Skin epidermis (tissue), 12 donors: Measurements from ENCODE around the gene NKX2-2.
A peak's percentile ranks its signal among the peaks of the same experiment; 100 is the strongest.

Experiments
- H3K27ac ChIP-seq, 21 experiments: fragments of 200-600 bp; sonication (generic) in 11 of 21; one replicate each; pipeline ENCODE4 v1.5.0; 2020; ENCODE audit warnings: mild to moderate bottlenecking in 3 of 21, inconsistent platforms in 2 of 21, moderate library complexity in 2 of 21
- H3K4me3 ChIP-seq, 7 experiments: fragments of 200-600 bp; sonication (generic) in 2 of 7; one replicate each; pipeline ENCODE4 v1.5.0; 2020; ENCODE audit warnings: inconsistent platforms in 2 of 7, mild to moderate bottlenecking in 2 of 7, moderate library complexity in 1 of 7

NKX2-2 gene

DNA sequence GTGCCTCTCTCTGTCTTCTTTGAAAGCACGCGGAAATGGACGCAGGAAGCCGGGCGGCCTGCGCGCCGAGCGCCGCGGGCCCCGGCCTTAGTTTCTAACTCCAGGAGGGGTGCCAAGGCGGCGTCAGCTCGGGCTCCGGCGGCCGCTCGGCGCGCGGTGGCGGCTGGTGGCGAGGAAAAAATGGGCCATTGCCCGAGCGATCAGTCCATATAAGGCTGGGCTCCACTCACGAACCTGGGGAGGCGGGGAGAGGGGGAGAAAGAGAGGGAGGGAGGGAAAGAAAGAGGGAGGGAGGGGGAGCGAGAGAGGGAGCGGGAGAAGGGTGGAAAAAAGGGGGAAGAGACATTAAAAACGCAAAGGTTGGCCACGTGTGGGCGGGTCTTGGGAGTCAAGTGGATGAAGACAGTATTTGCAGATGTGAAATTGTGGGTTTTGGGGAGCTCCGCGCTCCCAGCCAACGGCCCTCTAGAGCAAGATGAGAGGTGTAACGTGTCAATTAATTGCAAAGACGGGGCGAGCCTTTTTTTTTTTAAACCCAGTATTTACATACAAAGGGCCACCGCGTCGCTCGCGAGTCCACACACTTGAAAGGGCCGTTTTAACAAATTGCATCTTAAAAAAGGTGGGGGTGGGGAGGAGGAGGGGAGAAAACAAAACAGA lies at the start of gene NKX2-2:
TSS of gene NKX2-2 (minus strand) at position 184 of the 660 bp plus-strand sequence. CDS start 395 bp downstream, outside the sequence.
- peak within 1 kb of the TSS in 3 of 7 experiments; percentile 0 to 12 (median 6) for H3K4me3 ChIP-seq

DNA sequence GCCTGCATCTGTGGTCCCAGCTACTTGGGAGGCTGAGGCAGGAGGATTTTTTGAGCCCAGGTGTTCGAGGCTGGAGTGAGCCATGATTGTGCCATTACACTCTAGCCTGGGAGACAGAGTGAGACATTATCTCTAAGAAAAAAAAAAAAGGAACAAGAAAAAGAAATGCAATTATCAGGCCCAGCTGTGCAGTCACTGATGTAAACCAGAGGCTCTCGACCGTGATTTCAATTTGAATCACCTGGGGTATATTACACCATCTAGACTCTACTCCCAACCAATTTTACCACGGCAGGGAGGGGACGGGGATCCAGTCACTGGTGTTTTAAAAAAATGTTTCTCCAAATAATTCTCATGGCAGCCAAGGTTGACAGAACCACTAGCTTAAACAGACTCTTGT lies 48.8 kb upstream of the NKX2-2 start:
- no peak overlapping the region for H3K4me3 ChIP-seq

More for the DNA sequence above, at the start of gene NKX2-2:
- no peak within 1 kb of the TSS for H3K27ac ChIP-seq

DNA sequence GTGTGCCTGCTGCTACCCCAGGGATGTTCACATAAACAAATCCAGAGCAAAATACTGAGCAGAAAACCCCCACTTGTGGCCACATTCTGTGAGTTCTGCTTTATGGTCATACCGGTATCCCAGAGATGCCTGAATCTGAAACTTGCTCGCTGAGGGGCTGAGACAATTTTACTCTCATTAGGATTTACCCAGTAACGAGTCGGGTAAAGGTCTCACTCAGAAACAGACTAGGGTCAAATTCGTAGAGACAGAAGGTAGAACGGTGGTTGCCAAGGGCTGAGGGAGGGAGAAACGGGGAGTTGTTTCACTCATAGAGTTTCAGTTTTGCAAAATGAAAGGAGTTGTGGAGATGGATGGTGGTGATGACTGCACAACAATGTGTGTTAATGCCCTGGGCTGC lies 45.4 kb upstream of the NKX2-2 start:
- H3K27ac ChIP-seq: no peak overlapping the region
- H3K4me3 ChIP-seq: peak overlapping the region in 1 of 7 experiments; percentile 8

More for the DNA sequence above, 48.8 kb upstream of the NKX2-2 start:
- H3K27ac ChIP-seq: no peak overlapping the region

DNA sequence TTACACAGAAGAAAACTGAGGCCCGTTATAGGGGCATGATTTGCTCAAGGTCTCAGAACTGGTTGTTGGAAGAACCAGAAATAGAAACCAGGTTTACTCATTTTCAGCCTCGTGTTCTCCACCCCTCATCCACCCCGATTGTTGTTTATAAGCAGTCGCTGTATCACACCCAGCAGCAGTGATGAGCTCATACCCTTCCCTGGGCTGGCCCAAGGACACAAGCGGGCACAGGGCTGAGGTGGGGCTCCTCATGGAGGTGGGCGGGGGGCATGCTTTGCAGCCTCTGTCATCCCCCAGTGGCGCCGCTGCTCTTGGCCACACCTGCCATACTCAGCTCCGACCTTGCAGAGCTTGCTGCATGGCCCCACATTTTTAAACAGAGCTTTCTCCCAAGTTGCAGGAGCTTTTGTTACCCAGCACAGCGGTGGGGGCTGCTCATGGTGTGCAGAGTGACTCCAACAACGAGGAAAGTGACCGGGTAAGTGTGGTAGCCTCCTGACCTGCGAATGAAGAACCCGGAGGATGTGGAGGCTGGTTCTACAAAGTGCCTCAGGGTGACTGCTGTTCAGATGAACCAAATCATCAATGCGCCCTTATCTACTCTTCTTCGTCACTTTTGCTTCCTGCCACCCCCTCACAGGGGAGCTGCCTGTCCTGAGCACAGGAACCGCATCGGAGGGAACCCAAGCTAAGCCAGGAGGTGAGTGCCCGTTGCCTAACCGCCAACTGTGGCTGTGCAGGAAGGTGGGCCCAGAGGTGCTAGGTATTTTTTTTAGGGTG lies 43.6 kb upstream of the NKX2-2 start:
- H3K27ac ChIP-seq: peak overlapping the region in 6 of 21 experiments; percentile 4 to 78 (median 54)

DNA sequence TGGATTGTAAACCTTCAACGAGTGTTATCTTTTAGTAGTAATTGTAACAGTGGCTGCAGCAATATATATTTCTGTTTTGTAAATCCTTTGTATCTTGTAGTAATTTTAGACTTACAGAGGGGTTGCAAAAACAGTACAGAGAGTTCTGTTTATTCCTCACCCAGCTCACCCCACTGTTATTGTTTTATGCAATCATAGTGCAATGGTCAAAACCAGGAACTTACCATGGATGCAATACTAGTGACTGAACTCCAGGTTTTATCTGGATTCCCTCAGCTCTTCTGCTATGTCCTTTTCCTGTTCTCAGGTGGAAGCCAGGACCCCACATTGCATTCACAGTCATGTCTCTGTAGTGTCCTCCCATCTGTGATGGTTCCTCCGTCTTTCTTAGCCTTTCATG lies 42.5 kb upstream of the NKX2-2 start:
- peak overlapping the region in 4 of 21 experiments; percentile 21 to 78 (median 54) for H3K27ac ChIP-seq
- H3K4me3 ChIP-seq: no peak overlapping the region

More for the DNA sequence above, 43.6 kb upstream of the NKX2-2 start:
- peak overlapping the region in 1 of 7 experiments; percentile 17 for H3K4me3 ChIP-seq

DNA sequence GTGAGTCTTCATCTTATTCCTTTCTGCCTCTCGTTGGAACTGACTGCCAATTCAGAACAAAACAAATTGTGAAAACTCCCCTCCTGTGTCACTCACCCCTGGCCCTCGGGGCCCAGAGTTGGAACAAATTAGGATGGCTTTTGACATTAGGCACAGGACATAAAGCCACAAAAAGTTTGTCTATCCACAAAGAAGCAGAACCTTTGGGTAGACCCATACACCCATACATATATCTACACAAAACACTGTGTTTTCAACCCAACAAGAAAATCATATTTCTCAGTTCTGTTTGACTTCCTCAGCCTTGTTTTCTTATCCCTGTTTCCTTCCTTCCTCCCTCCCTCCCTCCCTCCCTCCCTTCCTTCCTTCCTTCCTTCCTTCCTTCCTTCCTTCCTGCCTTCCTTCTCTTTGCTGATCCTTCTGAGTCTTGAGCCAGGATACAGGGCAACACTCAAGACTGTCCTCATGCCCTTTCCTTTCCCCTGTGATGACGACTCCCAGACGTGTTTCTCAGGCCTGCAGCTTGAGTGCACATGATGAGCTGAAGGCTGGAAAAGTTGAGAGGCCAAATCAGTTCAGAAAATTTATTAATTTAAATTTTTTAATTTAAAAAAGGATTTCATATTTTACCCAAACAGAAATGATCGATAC lies 41.7 kb upstream of the NKX2-2 start:
- H3K27ac ChIP-seq: no peak overlapping the region
- no peak overlapping the region for H3K4me3 ChIP-seq

DNA sequence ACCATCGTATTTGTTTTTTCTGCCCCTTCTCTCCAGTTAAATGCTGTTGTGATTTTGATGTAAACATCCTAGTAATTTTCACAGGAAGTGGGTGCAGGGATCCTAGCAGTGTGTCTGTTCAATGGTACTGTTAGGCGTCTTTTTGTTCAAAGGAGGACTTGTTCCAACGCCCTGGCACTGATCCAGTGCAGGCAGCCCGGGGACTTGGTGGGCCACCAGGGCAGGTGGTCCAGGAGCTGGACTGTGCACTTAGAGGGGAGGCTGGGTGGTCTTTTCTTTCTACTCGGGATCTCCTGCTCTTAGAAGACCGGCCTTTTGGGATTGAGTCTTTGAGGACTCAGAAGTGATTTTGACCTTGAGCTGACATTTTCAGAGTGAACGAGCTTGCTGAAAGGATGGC lies 41.1 kb upstream of the NKX2-2 start:
- Histone ChIP-seq H3K4me3 (no peak overlapping the region), H3K27ac (peak overlapping the region in 1 of 21 experiments; percentile 51)

DNA sequence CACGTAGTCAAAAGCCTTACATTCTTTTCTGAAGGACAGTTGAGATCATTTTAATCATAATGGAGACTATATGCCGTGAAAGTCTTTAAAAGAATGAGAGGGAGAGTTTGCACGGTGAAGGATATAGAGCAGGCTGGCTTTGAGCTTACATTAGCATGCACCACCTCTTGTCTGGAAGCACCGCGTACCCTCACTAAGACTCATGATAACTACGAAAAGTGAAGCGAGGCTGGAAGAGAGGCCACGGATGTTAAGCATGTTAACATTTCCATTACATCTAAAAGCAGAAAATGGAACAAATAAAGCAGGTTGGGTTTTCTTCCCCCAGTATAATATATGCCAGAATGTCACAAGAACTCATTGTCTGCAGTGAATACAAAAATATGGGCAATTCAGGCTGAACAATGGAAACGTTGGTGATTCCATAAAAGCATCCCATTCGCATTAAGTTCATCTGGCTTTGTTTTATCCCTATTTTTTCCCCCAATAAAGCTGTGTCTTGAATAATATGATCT lies 40.6 kb upstream of the NKX2-2 start:
- H3K27ac ChIP-seq: peak overlapping the region in 1 of 21 experiments; percentile 51
- H3K4me3 ChIP-seq: no peak overlapping the region

DNA sequence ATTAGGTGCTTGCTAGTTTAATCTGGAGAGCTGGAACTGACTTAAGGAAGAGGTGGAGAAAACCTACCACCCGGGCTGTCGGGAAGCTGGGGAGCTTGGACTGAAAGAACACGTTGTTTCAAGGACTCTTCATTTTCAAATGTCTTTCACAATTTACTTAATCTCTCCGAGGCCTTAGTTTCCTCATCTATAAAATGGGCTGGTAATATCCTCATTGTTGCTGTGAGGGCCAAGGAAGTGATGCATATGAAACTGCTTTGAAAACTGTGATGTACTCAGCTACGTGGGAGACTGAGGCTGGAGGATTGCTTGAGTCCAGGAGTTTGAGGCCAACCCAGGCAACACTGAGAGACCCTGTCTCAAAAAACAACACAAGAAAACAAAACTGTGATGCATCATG lies 36.7 kb upstream of the NKX2-2 start:
- Histone ChIP-seq H3K4me3 (no peak overlapping the region), H3K27ac (no peak overlapping the region)

DNA sequence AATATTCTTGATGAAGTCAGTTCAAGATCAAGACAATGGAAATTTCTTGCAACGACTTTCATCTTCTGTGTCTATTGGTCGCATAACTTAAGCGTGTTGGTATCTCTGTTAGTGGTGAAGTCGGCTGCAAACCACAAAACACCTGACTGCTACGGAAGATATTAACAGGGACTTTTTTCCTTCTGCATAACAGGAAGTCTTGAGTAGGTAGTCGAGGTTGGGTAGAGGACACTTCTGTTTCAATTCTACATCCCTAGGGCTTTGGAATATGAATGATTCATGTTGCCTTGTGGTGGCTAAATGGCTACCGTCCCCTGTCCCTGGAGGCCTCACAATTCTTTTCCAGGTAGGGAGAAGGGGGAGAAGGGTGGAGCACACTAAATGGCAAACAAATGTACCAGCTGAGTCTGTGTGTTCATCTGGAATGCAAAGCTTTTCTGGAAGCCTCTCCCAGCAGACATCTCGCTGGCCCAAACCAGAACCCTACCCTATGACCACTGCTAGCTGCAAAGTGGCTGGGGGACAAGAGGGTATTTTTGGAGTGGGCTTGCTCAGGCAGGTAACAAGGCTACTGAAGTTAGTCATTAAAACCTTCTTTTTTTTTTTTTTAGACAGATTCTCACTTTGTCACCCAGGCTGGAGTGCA lies 34.6 kb upstream of the NKX2-2 start:
- H3K27ac ChIP-seq: peak overlapping the region in 6 of 21 experiments; percentile 3 to 69 (median 32)
- no peak overlapping the region for H3K4me3 ChIP-seq

DNA sequence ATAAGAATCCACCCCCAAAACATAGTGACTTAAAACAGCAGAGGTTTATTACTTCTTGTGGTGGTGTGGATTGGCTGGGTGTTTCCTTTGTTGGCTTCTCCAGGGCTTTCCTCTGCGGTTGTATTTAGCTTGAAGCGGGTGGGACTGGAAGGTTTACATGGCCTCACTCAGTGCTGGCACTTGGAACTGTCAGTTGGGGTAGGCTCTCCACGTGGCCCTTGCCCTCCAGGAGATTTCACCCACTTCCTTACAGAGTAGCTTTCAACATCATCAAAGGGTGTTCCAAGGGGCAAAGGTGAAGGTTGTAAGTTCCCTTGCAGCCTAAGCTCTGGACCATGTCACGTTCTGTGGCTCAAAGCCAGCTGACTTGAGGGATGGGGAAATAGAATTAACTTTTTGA lies 32.5 kb upstream of the NKX2-2 start:
- H3K27ac ChIP-seq: no peak overlapping the region
- H3K4me3 ChIP-seq: no peak overlapping the region

DNA sequence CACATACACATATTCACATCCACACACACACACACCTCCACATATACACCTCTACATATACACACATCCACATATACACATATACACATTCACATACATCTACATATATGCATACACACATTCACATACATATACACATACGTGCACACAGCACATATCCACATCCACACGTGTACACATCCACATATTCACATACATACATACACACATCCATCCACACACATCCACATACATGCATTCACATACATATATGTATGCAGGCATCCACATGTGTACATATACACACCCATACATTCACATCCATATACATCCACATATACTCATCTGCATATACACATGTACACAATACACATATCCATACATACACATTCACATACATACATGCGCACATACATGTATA lies 25.6 kb upstream of the NKX2-2 start:
- H3K4me3 ChIP-seq: no peak overlapping the region

DNA sequence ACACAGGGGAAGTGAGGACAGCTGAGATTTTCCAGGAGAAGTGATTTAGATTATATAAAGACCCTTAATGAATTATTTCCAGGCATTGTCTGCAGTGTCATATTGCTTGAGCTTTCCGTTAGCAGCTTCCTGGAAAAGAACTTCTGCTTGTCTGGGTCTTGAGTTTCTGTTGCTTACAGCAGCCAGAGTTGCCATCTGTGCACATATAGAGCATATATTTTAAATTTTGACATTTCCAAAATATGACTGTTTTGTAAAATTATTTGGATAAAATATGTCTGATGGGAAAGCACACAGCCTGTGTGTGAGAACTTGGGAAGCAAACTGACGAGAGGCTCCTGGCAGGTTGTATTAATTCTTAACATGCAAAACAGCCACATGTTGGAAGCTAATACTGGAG lies 21.0 kb upstream of the NKX2-2 start:
- H3K4me3 ChIP-seq: no peak overlapping the region
- H3K27ac ChIP-seq: no peak overlapping the region

More for the DNA sequence above, 25.6 kb upstream of the NKX2-2 start:
- no peak overlapping the region for H3K27ac ChIP-seq

DNA sequence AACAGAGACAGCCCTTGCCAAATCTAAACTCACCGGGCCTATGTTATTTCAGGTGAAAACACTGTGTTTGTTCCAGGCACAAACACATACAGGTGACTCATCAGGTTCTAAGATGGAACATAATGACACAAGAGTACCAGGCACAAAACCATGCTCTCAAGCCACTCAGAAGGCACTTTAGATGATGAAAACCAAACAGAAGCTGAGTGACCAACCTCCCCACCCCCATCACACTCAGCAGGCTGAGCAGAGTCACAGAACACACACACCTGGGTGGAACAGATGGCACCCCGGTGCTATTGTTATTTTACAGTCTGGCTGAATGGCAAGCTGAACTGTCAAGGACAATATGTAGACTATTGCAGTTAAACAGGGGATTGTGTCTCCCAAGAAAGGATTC lies 20.6 kb upstream of the NKX2-2 start:
- Histone ChIP-seq H3K4me3 (no peak overlapping the region), H3K27ac (no peak overlapping the region)

DNA sequence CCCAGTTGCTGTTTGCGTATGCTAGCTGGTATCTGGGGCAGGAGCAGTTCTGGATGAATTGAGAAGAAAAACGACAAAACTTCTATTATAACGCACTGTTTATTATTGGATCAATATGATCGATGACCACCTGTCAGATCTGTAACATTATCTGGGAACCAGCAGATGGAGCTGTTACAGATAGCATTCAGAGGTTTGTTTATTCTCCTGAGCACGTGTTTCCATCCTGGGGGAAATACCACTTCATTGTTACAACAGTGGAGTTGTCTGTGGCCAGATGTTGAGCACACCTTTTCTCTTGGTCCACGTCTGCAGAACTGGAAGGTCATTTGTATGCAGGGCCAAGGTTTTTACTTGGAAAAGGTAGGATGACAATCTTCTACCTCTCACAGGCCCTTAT lies 16.0 kb upstream of the NKX2-2 start:
- Histone ChIP-seq H3K4me3 (no peak overlapping the region), H3K27ac (no peak overlapping the region)

DNA sequence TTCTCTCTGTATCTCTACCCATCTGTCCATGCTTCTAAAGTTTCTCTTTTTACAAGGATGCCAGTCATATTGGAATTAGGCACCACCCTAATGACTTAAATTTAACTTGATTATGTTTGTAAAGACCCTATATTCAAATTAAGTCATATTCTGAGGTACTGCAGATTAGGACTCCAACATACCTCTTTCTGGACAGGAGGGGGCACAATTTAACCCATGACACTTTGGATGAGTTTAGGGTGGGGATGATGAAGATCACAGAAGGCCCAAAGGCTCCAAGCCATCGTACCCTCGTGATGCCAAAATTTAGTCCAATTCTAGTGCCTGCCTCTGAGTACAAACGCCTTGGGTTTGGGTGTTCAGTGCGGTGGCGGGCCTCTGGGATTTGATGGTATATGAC lies 15.0 kb upstream of the NKX2-2 start:
- H3K27ac ChIP-seq: no peak overlapping the region

DNA sequence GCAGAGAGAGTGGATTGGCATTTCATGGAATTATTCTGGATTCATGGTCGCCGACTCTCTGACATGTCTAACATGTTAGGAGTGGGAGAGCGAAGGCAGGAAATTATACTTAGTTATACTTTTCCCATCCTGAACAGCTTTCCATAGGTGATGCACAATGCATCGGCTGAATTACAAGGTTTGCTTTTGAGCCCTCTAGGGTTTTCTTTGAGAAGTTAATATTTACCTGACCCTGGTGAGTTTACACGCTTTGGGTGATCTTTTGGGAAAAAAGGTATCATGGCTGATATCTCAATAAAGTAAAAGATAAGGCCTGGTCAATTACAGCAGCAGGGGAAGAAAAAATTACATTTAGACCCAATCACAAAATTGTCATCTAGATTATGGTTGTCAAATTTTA lies 14.0 kb upstream of the NKX2-2 start:
- Histone ChIP-seq H3K27ac (no peak overlapping the region), H3K4me3 (no peak overlapping the region)

More for the DNA sequence above, 15.0 kb upstream of the NKX2-2 start:
- H3K4me3 ChIP-seq: no peak overlapping the region

DNA sequence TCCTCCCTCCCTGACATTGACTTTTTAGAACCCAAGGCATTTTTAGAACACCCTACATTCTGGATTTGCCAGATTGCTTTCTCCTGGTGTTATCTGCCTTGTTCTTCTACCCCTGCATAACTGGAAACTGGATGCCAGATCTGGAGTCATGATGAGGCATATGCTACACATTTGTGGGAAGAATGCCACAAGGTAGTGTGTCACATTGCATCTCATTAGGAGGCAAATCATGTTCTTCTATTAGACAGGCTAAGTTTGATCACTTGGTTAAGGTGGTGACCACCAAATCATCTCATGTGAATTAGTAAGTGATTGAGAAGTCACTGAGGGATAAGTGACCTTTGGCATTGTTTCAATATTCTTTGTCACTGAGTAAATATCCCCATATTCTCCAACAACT lies 12.9 kb upstream of the NKX2-2 start:
- no peak overlapping the region for H3K4me3 ChIP-seq
- no peak overlapping the region for H3K27ac ChIP-seq

DNA sequence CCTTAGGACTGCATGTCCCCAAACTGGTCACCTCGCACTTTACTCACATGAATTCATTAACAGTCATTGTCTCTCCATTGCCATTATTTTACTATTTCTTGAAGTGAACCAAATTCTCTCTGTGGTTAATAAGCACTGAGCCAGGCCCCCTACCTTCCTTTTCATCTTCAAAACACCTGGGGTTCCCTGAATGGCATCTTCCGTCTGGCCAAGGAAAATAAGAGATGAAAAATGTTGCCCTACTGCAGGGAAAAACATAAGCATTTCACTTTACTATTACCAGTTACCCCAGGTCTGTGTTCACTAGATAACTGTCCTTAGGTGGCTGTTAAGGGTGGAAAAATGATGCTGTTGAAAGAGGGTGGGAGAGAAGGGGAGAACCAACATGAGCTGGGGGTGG lies 10.0 kb upstream of the NKX2-2 start:
- Histone ChIP-seq H3K4me3 (no peak overlapping the region), H3K27ac (no peak overlapping the region)
